H1 (cell line): ENCODE results near the gene KRT77. TPM values are rescaled to one million over a fixed set of nuclear protein-coding genes. Genes with fewer than 3 reads are reported as not detected.

Experiments
- CTCF ChIA-PET: fragments of 300-600 bp; sonication (Branson Sonifier 250); formaldehyde crosslinking; loops from one replicate; lab custom pipeline; 2021; ENCODE audit not compliant: partially characterized antibody; lab: Charles Lee
- POLR2A ChIA-PET: fragments of 300-600 bp; sonication (Branson Sonifier 250); formaldehyde crosslinking; loops from one replicate; lab custom pipeline; 2021; ENCODE audit warnings: inconsistent platforms; ENCODE audit not compliant: partially characterized antibody; lab: Charles Lee
- DNase-seq, 2 experiments: peaks; one replicate each; pipeline versions ENCODE4 v3.0.0 to v3.0.0-alpha.2; 2010 to 2022; ENCODE audit warnings: low spot score in 2 of 2, low read depth in 1 of 2, mixed read lengths in 1 of 2
- FAIRE-seq: peaks from 2 replicates; lab custom pipeline; 2011; peaks lifted over from hg19 to GRCh38; lab: Jason Lieb, UNC
- H2AFZ ChIP-seq: 2 replicates; pipeline ENCODE4 v1.8.1; 2012; ENCODE audit warnings: low read length, inconsistent platforms
- H2AK5ac ChIP-seq: 2 replicates; pipeline ENCODE4 v1.6.1; 2013; ENCODE audit warnings: low read depth, low read length
- H2BK120ac ChIP-seq: replicated peaks from 2 replicates; pipeline ENCODE3; 2013; ENCODE audit warnings: low read depth, low read length, inconsistent platforms
- H2BK12ac ChIP-seq: 2 replicates; pipeline ENCODE4 v1.6.1; 2013; ENCODE audit warnings: low read depth, low read length
- H2BK15ac ChIP-seq: 2 replicates; pipeline ENCODE4 v1.6.1; 2013; ENCODE audit warnings: low read length
- H2BK20ac ChIP-seq: 2 replicates; pipeline ENCODE4 v1.6.1; 2013; ENCODE audit warnings: low read length
- H2BK5ac ChIP-seq: 2 replicates; pipeline ENCODE4 v1.6.1; 2013; ENCODE audit warnings: low read depth, low read length
- H3K14ac ChIP-seq: 2 replicates; pipeline ENCODE4 v1.6.1; 2013; ENCODE audit warnings: inconsistent platforms; ENCODE audit not compliant: insufficient read length
- H3K18ac ChIP-seq: 2 replicates; pipeline ENCODE4 v1.6.1; 2013; ENCODE audit warnings: low read length; ENCODE audit errors: extremely low read depth
- H3K23ac ChIP-seq: 2 replicates; pipeline ENCODE4 v1.6.1; 2013; ENCODE audit warnings: inconsistent platforms; ENCODE audit not compliant: insufficient read length
- H3K23me2 ChIP-seq: 2 replicates; pipeline ENCODE4 v1.6.1; 2013; ENCODE audit warnings: low read depth, low read length
- H3K27ac ChIP-seq: 2 replicates; pipeline ENCODE4 v1.6.1; 2011; ENCODE audit warnings: low read depth, low read length, inconsistent platforms
- H3K27me3 ChIP-seq, 4 experiments: replicated peaks in 1 of 4; 1 replicate in 1 of 4; 2 replicates in 3 of 4; pipeline versions ENCODE4 v1.6.1 to v1.8.1; 2011 to 2013; ENCODE audit warnings: low read length in 3 of 4, mild to moderate bottlenecking in 3 of 4, inconsistent platforms in 2 of 4, mixed read lengths in 2 of 4, moderate library complexity in 1 of 4; ENCODE audit not compliant: control insufficient read depth in 3 of 4, insufficient read depth in 3 of 4; ENCODE audit errors: extremely low read depth in 1 of 4
- H3K36me3 ChIP-seq, 4 experiments: 2 replicates each; pipeline versions ENCODE4 v1.6.1 to v1.8.1; 2011 to 2013; ENCODE audit warnings: mild to moderate bottlenecking in 4 of 4, low read length in 3 of 4, moderate library complexity in 2 of 4, control low read depth in 1 of 4, inconsistent platforms in 1 of 4; ENCODE audit not compliant: insufficient read depth in 4 of 4, control insufficient read depth in 2 of 4
- H3K4ac ChIP-seq: replicated peaks from 2 replicates; pipeline ENCODE3; 2013; ENCODE audit warnings: low read length, low read depth, mixed read lengths, inconsistent platforms; ENCODE audit not compliant: insufficient read length
- H3K4me1 ChIP-seq, 4 experiments: replicated peaks in 1 of 4; 1 replicate in 1 of 4; 2 replicates in 3 of 4; pipeline versions ENCODE4 v1.6.1 to v1.8.1; 2011 to 2013; ENCODE audit warnings: low read length in 3 of 4, inconsistent platforms in 2 of 4, mixed read lengths in 1 of 4; ENCODE audit not compliant: insufficient read depth in 4 of 4, control insufficient read depth in 3 of 4
- H3K4me2 ChIP-seq, 2 experiments: 2 replicates each; pipeline versions ENCODE4 v1.6.1 to v1.8.1; 2011 to 2013; ENCODE audit warnings: low read depth in 2 of 2, low read length in 2 of 2, control low read depth in 1 of 2, inconsistent platforms in 1 of 2, mild to moderate bottlenecking in 1 of 2; ENCODE audit not compliant: insufficient read depth in 1 of 2
- H3K4me3 ChIP-seq, 4 experiments: fragments of 200-600, 300-600 bp in 1 of 4; sonication (generic), shearing (Covaris generic), sonication (Bioruptor Twin) in 1 of 4; 2 replicates each; pipeline versions ENCODE4 v1.5.1 to v1.8.1; 2011 to 2016; ENCODE audit warnings: low read length in 4 of 4, low read depth in 3 of 4, control low read depth in 2 of 4, inconsistent platforms in 2 of 4, mild to moderate bottlenecking in 2 of 4, mixed read lengths in 1 of 4, moderate library complexity in 1 of 4; ENCODE audit not compliant: insufficient read depth in 2 of 4; ENCODE audit errors: extremely low read depth in 1 of 4
- H3K56ac ChIP-seq: replicated peaks from 2 replicates; pipeline ENCODE3; 2013; ENCODE audit warnings: low read depth, mild to moderate bottlenecking, mixed read lengths, low read length, inconsistent platforms; ENCODE audit not compliant: insufficient read length
- H3K79me1 ChIP-seq: 2 replicates; pipeline ENCODE4 v1.6.1; 2013; ENCODE audit warnings: low read depth, low read length, control low read depth
- H3K79me2 ChIP-seq, 2 experiments: 2 replicates each; pipeline versions ENCODE4 v1.6.1 to v1.8.1; 2012 to 2013; ENCODE audit warnings: low read length in 2 of 2, mild to moderate bottlenecking in 2 of 2, inconsistent platforms in 1 of 2; ENCODE audit not compliant: insufficient read depth in 2 of 2, control insufficient read depth in 1 of 2
- H3K9ac ChIP-seq, 4 experiments: replicated peaks in 1 of 4; 1 replicate in 1 of 4; 2 replicates in 3 of 4; pipeline versions ENCODE4 v1.6.1 to v1.8.1; 2011 to 2013; ENCODE audit warnings: low read depth in 3 of 4, low read length in 3 of 4, control low read depth in 2 of 4, mild to moderate bottlenecking in 2 of 4, moderate library complexity in 2 of 4, inconsistent platforms in 1 of 4; ENCODE audit errors: extremely low read depth in 1 of 4
- H3K9me3 ChIP-seq, 2 experiments: 2 replicates each; pipeline versions ENCODE4 v1.6.1 to v1.8.1; 2012 to 2013; ENCODE audit warnings: mild to moderate bottlenecking in 2 of 2, moderate library complexity in 2 of 2, control low read depth in 1 of 2, inconsistent platforms in 1 of 2, low read depth in 1 of 2, low read length in 1 of 2, mixed read lengths in 1 of 2; ENCODE audit not compliant: insufficient read depth in 2 of 2
- H4K20me1 ChIP-seq, 2 experiments: replicated peaks in 1 of 2; 2 replicates each; pipeline versions ENCODE3 to v1.8.1; 2011 to 2013; ENCODE audit warnings: inconsistent platforms in 2 of 2, low read length in 2 of 2, mild to moderate bottlenecking in 1 of 2; ENCODE audit not compliant: insufficient read depth in 2 of 2, control insufficient read depth in 1 of 2
- H4K5ac ChIP-seq: 2 replicates; pipeline ENCODE4 v1.6.1; 2013; ENCODE audit warnings: low read length, low read depth, mixed read lengths, inconsistent platforms; ENCODE audit not compliant: insufficient read length
- H4K8ac ChIP-seq: 2 replicates; pipeline ENCODE4 v1.8.0; 2013; ENCODE audit warnings: mild to moderate bottlenecking, moderate library complexity, low read length, inconsistent platforms; ENCODE audit not compliant: insufficient read depth; ENCODE audit errors: extremely low read depth
- H4K91ac ChIP-seq: replicated peaks from 2 replicates; pipeline ENCODE3; 2013; ENCODE audit warnings: low read length, mixed read lengths, inconsistent platforms; ENCODE audit not compliant: insufficient read length
- BCL11A ChIP-seq, 2 experiments: IDR thresholded peaks; one replicate each; pipeline ENCODE4 v1.6.1; 2011; ENCODE audit warnings: low read depth in 2 of 2, low read length in 2 of 2, mild to moderate bottlenecking in 2 of 2
- EGR1 ChIP-seq: IDR thresholded peaks from 2 replicates; pipeline ENCODE4 v1.6.1; 2011; ENCODE audit warnings: low read depth, low read length, borderline replicate concordance
- GTF2F1 ChIP-seq: IDR thresholded peaks from 2 replicates; pipeline ENCODE4 v1.6.1; 2012; ENCODE audit warnings: low read depth, low read length, improper control_type of control experiment, borderline replicate concordance
- KDM4A ChIP-seq: IDR thresholded peaks from one replicate; pipeline ENCODE4 v1.7.1; 2012; ENCODE audit warnings: low read depth, mild to moderate bottlenecking, moderate library complexity, low read length, inconsistent platforms; ENCODE audit not compliant: severe bottlenecking
- PHF8 ChIP-seq: fragments of 200-600 bp; sonication (generic); conservative IDR thresholded peaks from 2 replicates; pipeline ENCODE4 v1.7.1; 2012; ENCODE audit warnings: low read depth, mild to moderate bottlenecking, inconsistent platforms, low read length, moderate library complexity
- SP1 ChIP-seq: IDR thresholded peaks from 2 replicates; pipeline ENCODE4 v1.6.1; 2011; ENCODE audit warnings: low read depth, low read length
- TBP ChIP-seq: IDR thresholded peaks from 2 replicates; pipeline ENCODE4 v1.6.1; 2011; ENCODE audit warnings: low read depth, low read length, improper control_type of control experiment
- WGBS, 2 experiments: shearing (Covaris generic) in 1 of 2; methylation state at CpG; one replicate each; pipeline versions ENCODE4 v1.1.6 to v1.1.7; 2013 to 2015; ENCODE audit warnings: low lambda C conversion rate in 2 of 2, mixed read lengths in 2 of 2, inconsistent platforms in 1 of 2, low coverage in 1 of 2, missing lambda C conversion rate in 1 of 2; ENCODE audit not compliant: insufficient replicate concordance in 2 of 2, insufficient coverage in 1 of 2, insufficient read length in 1 of 2; ENCODE audit errors: extremely low coverage in 1 of 2, missing lambda C conversion rate in 1 of 2; 5-methylcytosine and 5-hydroxymethylcytosine counted together
- polyA plus RNA-seq, 7 experiments: library from polyadenylated mRNA; depleted of rRNA in 3 of 7; stranded (reverse) in 5 of 7; unstranded in 2 of 7; fragments of >200 nt in 5 of 7; fragments of 200-250 nt in 2 of 7; gene quantifications; 1 replicate in 5 of 7; 2 replicates in 1 of 7; 4 replicates in 1 of 7; pipeline versions ENCODE4 v1.2.1 to v1.2.3, GENCODE V29; 2011 to 2013; ENCODE audit warnings: missing spikeins in 2 of 7, mixed read lengths in 2 of 7
- total RNA-seq: library from RNA; stranded (reverse); fragmentation: NEBNext Ultra II Directional; extraction: Animal tissue kit (Norgen Biotek cat#: 25700); gene quantifications from 2 replicates; pipeline ENCODE4 v1.2.1, GENCODE V29; 2021
- TF ChIP-seq, protein P1 (sequence below): IDR thresholded peaks from 2 replicates; pipeline ENCODE4 v1.6.1; 2011; ENCODE audit warnings: low read length, improper control_type of control experiment
- TF ChIP-seq, protein P2 (sequence below), 3 experiments: IDR thresholded peaks; 1 replicate in 2 of 3; 2 replicates in 1 of 3; pipeline versions ENCODE4 v1.5.1 to v1.6.1; 2011; ENCODE audit warnings: low read length in 3 of 3, mild to moderate bottlenecking in 3 of 3, inconsistent platforms in 2 of 3, low read depth in 1 of 3, moderate library complexity in 1 of 3; ENCODE audit not compliant: insufficient read depth in 1 of 3; ENCODE audit errors: control extremely low read depth in 1 of 3

KRT77 gene
- total and polyA plus RNA-seq, 2 of the 8 experiments (the other 6 are each of a cell fraction or from before 2014, with no cell fraction given), result 0.02 TPM; not detected in 1

DNA sequence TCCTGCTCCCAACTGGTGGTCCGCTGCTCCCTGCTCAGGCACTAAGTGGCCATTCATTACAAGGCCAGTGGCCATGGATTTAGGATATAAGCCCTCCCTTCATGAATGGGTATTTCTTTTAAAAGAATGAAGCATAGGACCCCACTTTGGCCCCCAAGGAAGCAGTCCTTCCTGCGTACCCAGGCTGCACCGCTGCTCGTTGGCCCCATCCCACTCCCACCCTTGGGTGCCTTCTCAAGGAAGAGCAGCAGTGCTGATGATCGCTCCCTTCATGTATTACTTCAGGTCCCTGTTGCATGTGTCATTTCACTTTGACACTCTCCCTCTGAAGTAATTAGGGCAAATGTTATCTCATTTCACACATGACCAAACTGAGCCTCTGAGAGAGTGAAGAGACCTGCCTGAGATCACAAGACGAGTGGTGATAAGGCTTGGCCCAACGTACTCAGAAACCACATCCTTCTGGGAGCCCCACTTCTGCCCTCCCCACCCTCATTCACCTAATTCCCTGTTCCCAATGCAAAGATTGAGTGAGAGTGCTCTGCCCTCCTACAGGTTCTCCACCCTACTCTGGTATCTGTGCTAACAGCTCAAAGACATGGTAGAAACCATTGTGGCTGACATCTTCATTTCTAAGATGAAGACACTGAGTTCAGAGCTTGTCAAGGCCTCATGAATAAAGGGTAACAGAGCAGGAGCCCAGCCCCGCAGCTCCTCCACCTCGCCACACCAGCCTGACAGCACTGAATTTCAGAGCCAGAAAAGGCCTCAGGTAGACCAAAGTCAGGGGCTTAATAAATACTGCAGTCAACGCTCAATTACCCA, 41.0 kb downstream of the KRT77 start:
- no peak overlapping the region for H3K4me2 ChIP-seq
- CTCF ChIA-PET, result interaction anchor here (0.6 to 3.2 kb wide), 6 partner anchors 11 to 271 kb away, joined by 3 to 12 read pairs (median 3); no protein-coding TSS in a partner anchor
- H3K4me1 ChIP-seq, result no peaks in the 10 kb centered on the region
- H3K56ac ChIP-seq, result no peak overlapping the region
- no peak overlapping the region for H4K5ac ChIP-seq
- POLR2A ChIA-PET, result no interaction called here
- no peak overlapping the region for H3K23ac ChIP-seq
- no peak overlapping the region for H2BK12ac ChIP-seq
- no peak overlapping the region for H3K27ac ChIP-seq
- H2BK15ac ChIP-seq, result no peak overlapping the region
- no peaks in the 10 kb centered on the region for H3K23me2 ChIP-seq
- H3K18ac ChIP-seq, result no peak overlapping the region
- no peak overlapping the region for H2AFZ ChIP-seq
- H3K79me2 ChIP-seq, result no peaks in the 10 kb centered on the region
- H3K9ac ChIP-seq, result no peak overlapping the region
- no peak overlapping the region for H3K14ac ChIP-seq
- H3K4me3 ChIP-seq, result no peak overlapping the region
- H2BK20ac ChIP-seq, result no peak overlapping the region
- no peaks in the 10 kb centered on the region for H3K79me1 ChIP-seq
- H3K27me3 ChIP-seq, result no peaks in the 10 kb centered on the region
- H4K8ac ChIP-seq, result no peak overlapping the region
- H2BK120ac ChIP-seq, result no peak overlapping the region
- H2AK5ac ChIP-seq, result no peak overlapping the region
- FAIRE-seq (no peak), DNase-seq (no peak)
- no peak overlapping the region for H2BK5ac ChIP-seq
- no peak overlapping the region for H3K4ac ChIP-seq
- no peaks in the 10 kb centered on the region for H3K9me3 ChIP-seq
- no peaks in the 10 kb centered on the region for H3K36me3 ChIP-seq
- no peaks in the 10 kb centered on the region for H4K20me1 ChIP-seq
- 82% methylated on average over 10 of the region's 10 CpGs; no CpG with 5 or more reads in 1 of the 2 experiments for WGBS, 2 experiments
- H4K91ac ChIP-seq, result no peak overlapping the region
- TF ChIP-seq TBP, result no peak
- TF ChIP-seq EGR1, result no peak
- TF ChIP-seq SP1, result no peak
- TF ChIP-seq, protein P1, sequence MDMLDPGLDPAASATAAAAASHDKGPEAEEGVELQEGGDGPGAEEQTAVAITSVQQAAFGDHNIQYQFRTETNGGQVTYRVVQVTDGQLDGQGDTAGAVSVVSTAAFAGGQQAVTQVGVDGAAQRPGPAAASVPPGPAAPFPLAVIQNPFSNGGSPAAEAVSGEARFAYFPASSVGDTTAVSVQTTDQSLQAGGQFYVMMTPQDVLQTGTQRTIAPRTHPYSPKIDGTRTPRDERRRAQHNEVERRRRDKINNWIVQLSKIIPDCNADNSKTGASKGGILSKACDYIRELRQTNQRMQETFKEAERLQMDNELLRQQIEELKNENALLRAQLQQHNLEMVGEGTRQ, result no peak
- no peak for TF ChIP-seq PHF8
- TF ChIP-seq, protein P2, sequence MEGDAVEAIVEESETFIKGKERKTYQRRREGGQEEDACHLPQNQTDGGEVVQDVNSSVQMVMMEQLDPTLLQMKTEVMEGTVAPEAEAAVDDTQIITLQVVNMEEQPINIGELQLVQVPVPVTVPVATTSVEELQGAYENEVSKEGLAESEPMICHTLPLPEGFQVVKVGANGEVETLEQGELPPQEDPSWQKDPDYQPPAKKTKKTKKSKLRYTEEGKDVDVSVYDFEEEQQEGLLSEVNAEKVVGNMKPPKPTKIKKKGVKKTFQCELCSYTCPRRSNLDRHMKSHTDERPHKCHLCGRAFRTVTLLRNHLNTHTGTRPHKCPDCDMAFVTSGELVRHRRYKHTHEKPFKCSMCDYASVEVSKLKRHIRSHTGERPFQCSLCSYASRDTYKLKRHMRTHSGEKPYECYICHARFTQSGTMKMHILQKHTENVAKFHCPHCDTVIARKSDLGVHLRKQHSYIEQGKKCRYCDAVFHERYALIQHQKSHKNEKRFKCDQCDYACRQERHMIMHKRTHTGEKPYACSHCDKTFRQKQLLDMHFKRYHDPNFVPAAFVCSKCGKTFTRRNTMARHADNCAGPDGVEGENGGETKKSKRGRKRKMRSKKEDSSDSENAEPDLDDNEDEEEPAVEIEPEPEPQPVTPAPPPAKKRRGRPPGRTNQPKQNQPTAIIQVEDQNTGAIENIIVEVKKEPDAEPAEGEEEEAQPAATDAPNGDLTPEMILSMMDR (IDR thresholded peaks at IDR 0.05; ENCODE audit: control extremely low read depth in 1 of 3, insufficient read depth in 1 of 3, low read depth in 1 of 3, low read length in 3 of 3), result no peak
- TF ChIP-seq GTF2F1, result no peak
- TF ChIP-seq BCL11A (IDR thresholded peaks at IDR 0.05; ENCODE audit: low read depth in 2 of 2, low read length in 2 of 2), result no peak
- TF ChIP-seq KDM4A, result no peak
